Peyer's patch (tissue), 4 donors: ENCODE measurements around the gene CFAP61.

Source experiments
- POLR2A ChIP-seq, 2 donors: fragments of 450-650 bp; IDR thresholded peaks; one replicate each; pipeline ENCODE4 v1.5.1; 2017; ENCODE audit warnings: antibody characterized with exemption in 2 of 2, mild to moderate bottlenecking in 2 of 2, moderate library complexity in 2 of 2
- TF ChIP-seq, protein P1 (sequence below), 6 experiments: fragments of 450-650 bp in 4 of 6; fragments of 200-600 bp in 2 of 6; sonication (generic) in 1 of 6; IDR thresholded peaks; one replicate each; pipeline ENCODE4 v1.5.1; 2017 to 2019; ENCODE audit warnings: antibody characterized with exemption in 6 of 6, mild to moderate bottlenecking in 3 of 6, moderate library complexity in 1 of 6

GRCh38 chr20:20321917-20322316 lies 269.6 kb downstream of the CFAP61 start:
- TF ChIP-seq, protein P1, sequence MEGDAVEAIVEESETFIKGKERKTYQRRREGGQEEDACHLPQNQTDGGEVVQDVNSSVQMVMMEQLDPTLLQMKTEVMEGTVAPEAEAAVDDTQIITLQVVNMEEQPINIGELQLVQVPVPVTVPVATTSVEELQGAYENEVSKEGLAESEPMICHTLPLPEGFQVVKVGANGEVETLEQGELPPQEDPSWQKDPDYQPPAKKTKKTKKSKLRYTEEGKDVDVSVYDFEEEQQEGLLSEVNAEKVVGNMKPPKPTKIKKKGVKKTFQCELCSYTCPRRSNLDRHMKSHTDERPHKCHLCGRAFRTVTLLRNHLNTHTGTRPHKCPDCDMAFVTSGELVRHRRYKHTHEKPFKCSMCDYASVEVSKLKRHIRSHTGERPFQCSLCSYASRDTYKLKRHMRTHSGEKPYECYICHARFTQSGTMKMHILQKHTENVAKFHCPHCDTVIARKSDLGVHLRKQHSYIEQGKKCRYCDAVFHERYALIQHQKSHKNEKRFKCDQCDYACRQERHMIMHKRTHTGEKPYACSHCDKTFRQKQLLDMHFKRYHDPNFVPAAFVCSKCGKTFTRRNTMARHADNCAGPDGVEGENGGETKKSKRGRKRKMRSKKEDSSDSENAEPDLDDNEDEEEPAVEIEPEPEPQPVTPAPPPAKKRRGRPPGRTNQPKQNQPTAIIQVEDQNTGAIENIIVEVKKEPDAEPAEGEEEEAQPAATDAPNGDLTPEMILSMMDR (IDR thresholded peaks at IDR 0.05): no peak
- TF ChIP-seq POLR2A (IDR thresholded peaks at IDR 0.05): no peak
